Cardiac muscle cell (in vitro differentiated cells and primary cell): ENCODE results near the gene PIK3R5. TPM values are rescaled to one million over a fixed set of nuclear protein-coding genes. Genes with fewer than 3 reads are reported as not detected.

ENCODE experiments used
- DNase-seq, 2 donors: peaks; one replicate each; pipeline versions ENCODE4 v3.0.0 to v3.0.0-alpha.2; 2010 to 2017; ENCODE audit warnings: low read depth in 1 of 2, low spot score in 1 of 2
- H3K27ac ChIP-seq: fragments of 200-600 bp; sonication (generic); 2 replicates; pipeline ENCODE4 v1.5.1; 2016
- H3K27me3 ChIP-seq: fragments of 200-600 bp; sonication (generic); 2 replicates; pipeline ENCODE4 v1.6.0; 2016; ENCODE audit warnings: control low read depth
- H3K36me3 ChIP-seq: fragments of 200-600 bp; sonication (generic); 2 replicates; pipeline ENCODE4 v1.5.1; 2016; ENCODE audit warnings: control low read depth
- H3K4me1 ChIP-seq: fragments of 200-600 bp; sonication (generic); 2 replicates; pipeline ENCODE4 v1.8.1; 2017; ENCODE audit warnings: low read depth, mild to moderate bottlenecking, mixed run types
- H3K4me3 ChIP-seq: fragments of 200-600 bp; sonication (generic); 2 replicates; pipeline ENCODE4 v1.5.1; 2016; ENCODE audit warnings: mild to moderate bottlenecking
- H3K9me3 ChIP-seq: fragments of 200-600 bp; sonication (generic); 2 replicates; pipeline ENCODE4 v1.5.1; 2017; ENCODE audit warnings: low read depth, mild to moderate bottlenecking, control low read depth
- CTCF ChIP-seq: IDR thresholded peaks from 2 replicates; pipeline ENCODE4 v1.5.1; 2012; ENCODE audit warnings: low read depth, mild to moderate bottlenecking, low read length
- polyA plus RNA-seq: library from polyadenylated mRNA; unstranded; fragments of >200 nt; fragmentation: Nextera tagmentation; extraction: Ambion mirVana; gene quantifications from 2 replicates; pipeline ENCODE4 v1.2.1, GENCODE V29; 2016
- total RNA-seq: library from RNA; depleted of rRNA; stranded (reverse); fragments of >200 nt; gene quantifications from 2 replicates; pipeline ENCODE4 v1.2.3, GENCODE V29; 2016

Gene PIK3R5
- total and polyA plus RNA-seq, 2 experiments from 2014 or later = 0.09 to 0.38 TPM

- Histone ChIP-seq H3K27me3 (no peaks in the 10 kb centered on the region), H3K4me3 (no peak overlapping the region), H3K27ac (no peak overlapping the region), H3K36me3 (no peaks in the 10 kb centered on the region), H3K4me1 (no peaks in the 10 kb centered on the region), H3K9me3 (no peaks in the 10 kb centered on the region)
- no peak for TF ChIP-seq CTCF
- DNase-seq = no peak
Observed at GRCh38 chr17:8930649-8931048, 34.9 kb downstream of the PIK3R5 start.

GRCh38 chr17:8928347-8928746, 37.2 kb downstream of the PIK3R5 start:
- H3K27me3 ChIP-seq = no peaks in the 10 kb centered on the region
- no peak overlapping the region for H3K4me3 ChIP-seq
- no peak for DNase-seq
- H3K27ac ChIP-seq = no peak overlapping the region
- no peaks in the 10 kb centered on the region for H3K9me3 ChIP-seq
- no peaks in the 10 kb centered on the region for H3K4me1 ChIP-seq
- no peak for TF ChIP-seq CTCF
- H3K36me3 ChIP-seq = no peaks in the 10 kb centered on the region

GRCh38 chr17:8927395-8927794, 38.1 kb downstream of the PIK3R5 start:
- Histone ChIP-seq H3K36me3 (no peaks in the 10 kb centered on the region), H3K4me1 (no peaks in the 10 kb centered on the region), H3K9me3 (no peaks in the 10 kb centered on the region), H3K4me3 (no peak overlapping the region), H3K27me3 (no peaks in the 10 kb centered on the region), H3K27ac (no peak overlapping the region)
- no peak for TF ChIP-seq CTCF
- DNase-seq = no peak

- Histone ChIP-seq H3K4me1 (no peaks in the 10 kb centered on the region), H3K27me3 (no peaks in the 10 kb centered on the region), H3K36me3 (no peaks in the 10 kb centered on the region), H3K9me3 (no peaks in the 10 kb centered on the region), H3K4me3 (no peak overlapping the region), H3K27ac (no peak overlapping the region)
- no peak for DNase-seq
- TF ChIP-seq CTCF = no peak
Observed at GRCh38 chr17:8925808-8926207, 39.7 kb downstream of the PIK3R5 start.

GRCh38 chr17:8925141-8925540, 40.4 kb downstream of the PIK3R5 start:
- Histone ChIP-seq H3K27ac (no peak overlapping the region), H3K4me3 (no peak overlapping the region), H3K4me1 (no peaks in the 10 kb centered on the region), H3K36me3 (no peaks in the 10 kb centered on the region), H3K9me3 (no peaks in the 10 kb centered on the region), H3K27me3 (no peaks in the 10 kb centered on the region)
- TF ChIP-seq CTCF = no peak
- DNase-seq = no peak

- Histone ChIP-seq H3K27ac (no peak overlapping the region), H3K9me3 (no peaks in the 10 kb centered on the region), H3K36me3 (no peaks in the 10 kb centered on the region), H3K4me1 (no peaks in the 10 kb centered on the region), H3K27me3 (no peaks in the 10 kb centered on the region), H3K4me3 (no peak overlapping the region)
- no peak for DNase-seq
- TF ChIP-seq CTCF = no peak
Observed at GRCh38 chr17:8924595-8924994, 40.9 kb downstream of the PIK3R5 start.
